A549 (cell line): Measurements from ENCODE around the gene ITGA2B. TPM values are rescaled to one million over a fixed set of nuclear protein-coding genes. Genes with fewer than 3 reads are reported as not detected.
"Not testable (repeated sequence)": the region's sequence is repeated elsewhere in the genome, so short reads cannot be mapped to it uniquely, and the experiment has no call there.

Experiments used
- ATAC-seq, 2 experiments: fragments of 200-7000 bp in 1 of 2; fragments of >200 bp in 1 of 2; cut with Nextera tagmentation in 1 of 2; cut with Tn5 transposase in 1 of 2; 3 replicates each; pipeline versions ENCODE4 v1.8.0 to v1.9.1; 2018 to 2020; ENCODE audit warnings: mild to moderate bottlenecking in 1 of 2, moderate library complexity in 1 of 2
- CTCF ChIA-PET: fragments of 300-600 bp; sonication (Branson Sonifier 250); formaldehyde crosslinking; extraction: SDS; loops from one replicate; lab custom pipeline; 2021; ENCODE audit warnings: antibody characterized with exemption, inconsistent platforms; lab: Yijun Ruan, JAX
- POLR2A ChIA-PET: fragments of 350-600 bp; formaldehyde crosslinking; extraction: SDS; loops from one replicate; lab custom pipeline; 2021; ENCODE audit warnings: antibody characterized with exemption, inconsistent platforms; lab: Yijun Ruan, JAX
- DNase-seq, 2 experiments: peaks; one replicate each; pipeline versions ENCODE4 v3.0.0 to v3.0.0-alpha.2; 2011 to 2016; ENCODE audit warnings: low read depth in 1 of 2, low spot score in 1 of 2
- FAIRE-seq: peaks from 2 replicates; lab custom pipeline; 2011; peaks lifted over from hg19 to GRCh38; lab: Jason Lieb, UNC
- H3K27ac ChIP-seq, 2 experiments: fragments of >200 bp; sonication (Bioruptor Twin); formaldehyde crosslinking; 3 replicates each; pipeline ENCODE4 v1.5.1; 2016 to 2017
- H3K4me1 ChIP-seq: fragments of >200 bp; sonication (Bioruptor Twin); formaldehyde crosslinking; 3 replicates; pipeline ENCODE4 v1.6.1; 2016
- H3K4me2 ChIP-seq: fragments of >200 bp; sonication (Bioruptor Twin); formaldehyde crosslinking; 3 replicates; pipeline ENCODE4 v1.6.1; 2016
- H3K4me3 ChIP-seq: fragments of >200 bp; sonication (Bioruptor Twin); formaldehyde crosslinking; 3 replicates; pipeline ENCODE4 v1.5.1; 2016
- H3K9me3 ChIP-seq: fragments of >200 bp; sonication (Bioruptor Twin); formaldehyde crosslinking; 3 replicates; pipeline ENCODE4 v1.6.1; 2016
- CBX2 ChIP-seq: fragments of 200-600 bp; sonication (generic); IDR thresholded peaks from 2 replicates; pipeline ENCODE4 v1.6.1; 2016; ENCODE audit warnings: low read depth, mild to moderate bottlenecking, borderline replicate concordance
- CBX8 ChIP-seq: fragments of 200-600 bp; sonication (generic); IDR thresholded peaks from 2 replicates; pipeline ENCODE4 v1.6.1; 2016
- CEBPB ChIP-seq, 2 experiments: fragments of >200 bp in 1 of 2; sonication (Bioruptor Twin) in 1 of 2; formaldehyde crosslinking in 1 of 2; IDR thresholded peaks; 2 replicates each; pipeline ENCODE4 v1.6.1; 2012 to 2016
- EP300 ChIP-seq, 2 experiments: fragments of >200 bp; sonication (Bioruptor Twin); formaldehyde crosslinking; IDR thresholded peaks; 2 replicates in 1 of 2; 3 replicates in 1 of 2; pipeline ENCODE4 v1.6.1; 2016 to 2017
- ESRRA ChIP-seq: fragments of 150-350 bp; IDR thresholded peaks from 2 replicates; pipeline ENCODE4 v1.6.1; 2014; ENCODE audit warnings: mild to moderate bottlenecking, low read length, borderline replicate concordance
- HOXA7 ChIP-seq: fragments of 250-450 bp; sonication (Bioruptor Pico); IDR thresholded peaks from 2 replicates; pipeline ENCODE4 v1.5.0; 2020; ENCODE audit warnings: mild to moderate bottlenecking, moderate library complexity
- HOXB5 ChIP-seq: fragments of 250-450 bp; sonication (Bioruptor Pico); IDR thresholded peaks from 2 replicates; pipeline ENCODE4 v1.5.0; 2020; ENCODE audit warnings: mild to moderate bottlenecking, moderate library complexity
- JUN ChIP-seq, 2 experiments: fragments of >200 bp; sonication (Bioruptor Twin); formaldehyde crosslinking; IDR thresholded peaks; 2 replicates in 1 of 2; 3 replicates in 1 of 2; pipeline ENCODE4 v1.6.1; 2016 to 2017
- KDM5A ChIP-seq: fragments of 200-600 bp; sonication (generic); IDR thresholded peaks from 2 replicates; pipeline ENCODE4 v1.6.1; 2016; ENCODE audit warnings: antibody characterized with exemption, mild to moderate bottlenecking
- NFE2L2 ChIP-seq: fragments of 150-350 bp; conservative IDR thresholded peaks from 2 replicates; pipeline ENCODE4 v1.6.1; 2014; ENCODE audit warnings: low read length
- NPAS2 ChIP-seq: fragments of 250-450 bp; sonication (Bioruptor Pico); IDR thresholded peaks from 2 replicates; pipeline ENCODE4 v1.8.0; 2022; ENCODE audit warnings: mild to moderate bottlenecking, moderate library complexity, borderline replicate concordance
- PHF8 ChIP-seq: fragments of 200-600 bp; sonication (generic); IDR thresholded peaks from 2 replicates; pipeline ENCODE4 v1.6.1; 2016; ENCODE audit warnings: low read depth, mild to moderate bottlenecking, antibody characterized with exemption, moderate library complexity, borderline replicate concordance
- RCOR1 ChIP-seq: fragments of 150-350 bp; IDR thresholded peaks from 2 replicates; pipeline ENCODE4 v1.6.1; 2014; ENCODE audit warnings: antibody characterized with exemption, low read length, low read depth
- RFX5 ChIP-seq: fragments of 450-650 bp; IDR thresholded peaks from 2 replicates; pipeline ENCODE4 v1.7.1; 2014; ENCODE audit warnings: antibody characterized with exemption, mild to moderate bottlenecking, moderate library complexity
- RNF2 ChIP-seq: fragments of 200-600 bp; sonication (generic); IDR thresholded peaks from 2 replicates; pipeline ENCODE4 v1.6.1; 2016; ENCODE audit warnings: low read depth, mild to moderate bottlenecking, antibody characterized with exemption, moderate library complexity, borderline replicate concordance
- USF2 ChIP-seq: fragments of 450-650 bp; IDR thresholded peaks from 2 replicates; pipeline ENCODE4 v1.6.1; 2014; ENCODE audit warnings: antibody characterized with exemption
- WGBS: methylation state at CpG from one replicate; pipeline ENCODE4 v1.1.6; 2017; ENCODE audit errors: missing lambda C conversion rate; 5-methylcytosine and 5-hydroxymethylcytosine counted together
- polyA plus RNA-seq, 4 experiments: library from polyadenylated mRNA; depleted of rRNA in 3 of 4; stranded (reverse); fragments of >200 nt; fragmentation: RNase III in 1 of 4; extraction: RNeasy Plus Mini Kit Qiagen cat#74134 plus additional on column Dnase treatment in 1 of 4; gene quantifications; 2 replicates in 3 of 4; 3 replicates in 1 of 4; pipeline ENCODE4 v1.2.3, GENCODE V29; 2011 to 2017
- TF ChIP-seq, protein P1 (sequence below): fragments of >200 bp; sonication (Bioruptor Twin); formaldehyde crosslinking; IDR thresholded peaks from 3 replicates; pipeline ENCODE4 v1.6.1; 2016
- TF ChIP-seq, protein P2 (sequence below): fragments of 150-350 bp; IDR thresholded peaks from 2 replicates; pipeline ENCODE4 v1.6.1; 2014; ENCODE audit warnings: low read depth, mild to moderate bottlenecking, low read length
- TF ChIP-seq, protein P3 (sequence below): fragments of 200-600 bp; sonication (generic); IDR thresholded peaks from 2 replicates; pipeline ENCODE4 v1.6.1; 2016; ENCODE audit warnings: antibody characterized with exemption, mild to moderate bottlenecking, moderate library complexity
- TF ChIP-seq, protein P4 (sequence below): IDR thresholded peaks from 2 replicates; pipeline ENCODE4 v1.6.1; 2012

Gene ITGA2B
- polyA plus RNA-seq, 2 of the 4 experiments (the other 2 are of a cell fraction): 1.3 to 4.1 TPM

DNA sequence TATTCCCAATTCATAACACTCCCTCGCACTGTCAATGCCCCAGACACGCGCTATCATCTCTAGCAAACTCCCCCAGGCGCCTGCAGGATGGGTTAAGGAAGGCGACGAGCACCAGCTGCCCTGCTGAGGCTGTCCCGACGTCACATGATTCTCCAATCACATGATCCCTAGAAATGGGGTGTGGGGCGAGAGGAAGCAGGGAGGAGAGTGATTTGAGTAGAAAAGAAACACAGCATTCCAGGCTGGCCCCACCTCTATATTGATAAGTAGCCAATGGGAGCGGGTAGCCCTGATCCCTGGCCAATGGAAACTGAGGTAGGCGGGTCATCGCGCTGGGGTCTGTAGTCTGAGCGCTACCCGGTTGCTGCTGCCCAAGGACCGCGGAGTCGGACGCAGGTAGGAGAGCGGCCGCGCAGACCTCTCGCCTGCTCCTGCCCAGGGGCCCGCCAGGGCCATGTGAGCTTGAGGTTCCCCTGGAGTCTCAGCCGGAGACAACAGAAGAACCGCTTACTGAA lies 44.5 kb downstream of the ITGA2B start, which contains the start of gene GRN (continued):
- TF ChIP-seq, protein P1, sequence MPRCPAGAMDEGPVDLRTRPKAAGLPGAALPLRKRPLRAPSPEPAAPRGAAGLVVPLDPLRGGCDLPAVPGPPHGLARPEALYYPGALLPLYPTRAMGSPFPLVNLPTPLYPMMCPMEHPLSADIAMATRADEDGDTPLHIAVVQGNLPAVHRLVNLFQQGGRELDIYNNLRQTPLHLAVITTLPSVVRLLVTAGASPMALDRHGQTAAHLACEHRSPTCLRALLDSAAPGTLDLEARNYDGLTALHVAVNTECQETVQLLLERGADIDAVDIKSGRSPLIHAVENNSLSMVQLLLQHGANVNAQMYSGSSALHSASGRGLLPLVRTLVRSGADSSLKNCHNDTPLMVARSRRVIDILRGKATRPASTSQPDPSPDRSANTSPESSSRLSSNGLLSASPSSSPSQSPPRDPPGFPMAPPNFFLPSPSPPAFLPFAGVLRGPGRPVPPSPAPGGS: peak; percentile 75; the same call in 2 of the 3 replicates
- TF ChIP-seq JUN (IDR thresholded peaks at IDR 0.05): peak; percentile 14 to 66; a peak in 2 of 5 replicates

DNA sequence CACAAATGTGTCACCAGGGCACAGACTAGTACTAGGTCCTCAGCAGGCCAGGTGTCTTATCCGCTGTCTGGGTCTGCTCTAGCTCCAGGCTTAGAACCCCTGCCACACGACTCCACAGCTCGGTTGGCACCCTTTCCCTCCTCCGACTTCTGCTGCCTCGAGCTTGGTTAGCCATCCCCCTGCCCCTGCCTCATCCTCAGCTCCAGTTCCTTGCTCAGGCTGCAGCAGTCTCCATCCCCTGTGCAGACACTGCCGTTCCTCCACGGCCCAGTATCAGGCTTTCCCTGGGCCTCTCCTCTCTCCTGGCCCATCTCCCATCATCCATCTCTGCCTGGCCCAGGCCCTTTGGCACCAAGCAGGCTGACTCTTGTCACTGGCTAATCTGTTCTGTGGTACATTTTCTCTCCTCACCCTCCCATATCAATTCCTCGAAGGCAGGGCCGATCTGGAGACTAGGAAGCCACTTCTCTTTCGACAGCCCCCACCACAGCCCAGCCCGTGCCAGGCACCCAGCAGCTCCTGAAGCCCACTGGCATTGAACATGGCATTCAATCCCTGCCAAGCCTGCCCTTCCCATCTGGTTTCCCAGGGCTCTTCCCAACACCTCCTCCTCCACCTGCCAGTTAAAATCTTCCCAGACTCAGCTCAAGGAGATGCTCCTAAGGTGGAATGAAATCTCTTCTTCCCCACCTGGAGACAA lies 45.8 kb downstream of the ITGA2B start:
- 56% methylated on average over 11 of the region's 11 CpGs for WGBS
- CTCF ChIA-PET: interaction anchor here (0.7 to 17.9 kb wide), 8 partner anchors 10 to 189 kb away, joined by 3 to 327 read pairs (median 6); partner anchors contain the start of genes FAM171A2 and UBTF
- FAIRE-seq (no peak), ATAC-seq (no peak)
- no peak overlapping the region for H3K27ac ChIP-seq
- no peak overlapping the region for H3K4me3 ChIP-seq
- POLR2A ChIA-PET: no interaction called here
- TF ChIP-seq RNF2: no peak
- no peak for TF ChIP-seq EP300 (IDR thresholded peaks at IDR 0.05)
- TF ChIP-seq, protein P2, sequence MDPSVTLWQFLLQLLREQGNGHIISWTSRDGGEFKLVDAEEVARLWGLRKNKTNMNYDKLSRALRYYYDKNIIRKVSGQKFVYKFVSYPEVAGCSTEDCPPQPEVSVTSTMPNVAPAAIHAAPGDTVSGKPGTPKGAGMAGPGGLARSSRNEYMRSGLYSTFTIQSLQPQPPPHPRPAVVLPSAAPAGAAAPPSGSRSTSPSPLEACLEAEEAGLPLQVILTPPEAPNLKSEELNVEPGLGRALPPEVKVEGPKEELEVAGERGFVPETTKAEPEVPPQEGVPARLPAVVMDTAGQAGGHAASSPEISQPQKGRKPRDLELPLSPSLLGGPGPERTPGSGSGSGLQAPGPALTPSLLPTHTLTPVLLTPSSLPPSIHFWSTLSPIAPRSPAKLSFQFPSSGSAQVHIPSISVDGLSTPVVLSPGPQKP: no peak
- no peak for TF ChIP-seq CBX2
- TF ChIP-seq, protein P3, sequence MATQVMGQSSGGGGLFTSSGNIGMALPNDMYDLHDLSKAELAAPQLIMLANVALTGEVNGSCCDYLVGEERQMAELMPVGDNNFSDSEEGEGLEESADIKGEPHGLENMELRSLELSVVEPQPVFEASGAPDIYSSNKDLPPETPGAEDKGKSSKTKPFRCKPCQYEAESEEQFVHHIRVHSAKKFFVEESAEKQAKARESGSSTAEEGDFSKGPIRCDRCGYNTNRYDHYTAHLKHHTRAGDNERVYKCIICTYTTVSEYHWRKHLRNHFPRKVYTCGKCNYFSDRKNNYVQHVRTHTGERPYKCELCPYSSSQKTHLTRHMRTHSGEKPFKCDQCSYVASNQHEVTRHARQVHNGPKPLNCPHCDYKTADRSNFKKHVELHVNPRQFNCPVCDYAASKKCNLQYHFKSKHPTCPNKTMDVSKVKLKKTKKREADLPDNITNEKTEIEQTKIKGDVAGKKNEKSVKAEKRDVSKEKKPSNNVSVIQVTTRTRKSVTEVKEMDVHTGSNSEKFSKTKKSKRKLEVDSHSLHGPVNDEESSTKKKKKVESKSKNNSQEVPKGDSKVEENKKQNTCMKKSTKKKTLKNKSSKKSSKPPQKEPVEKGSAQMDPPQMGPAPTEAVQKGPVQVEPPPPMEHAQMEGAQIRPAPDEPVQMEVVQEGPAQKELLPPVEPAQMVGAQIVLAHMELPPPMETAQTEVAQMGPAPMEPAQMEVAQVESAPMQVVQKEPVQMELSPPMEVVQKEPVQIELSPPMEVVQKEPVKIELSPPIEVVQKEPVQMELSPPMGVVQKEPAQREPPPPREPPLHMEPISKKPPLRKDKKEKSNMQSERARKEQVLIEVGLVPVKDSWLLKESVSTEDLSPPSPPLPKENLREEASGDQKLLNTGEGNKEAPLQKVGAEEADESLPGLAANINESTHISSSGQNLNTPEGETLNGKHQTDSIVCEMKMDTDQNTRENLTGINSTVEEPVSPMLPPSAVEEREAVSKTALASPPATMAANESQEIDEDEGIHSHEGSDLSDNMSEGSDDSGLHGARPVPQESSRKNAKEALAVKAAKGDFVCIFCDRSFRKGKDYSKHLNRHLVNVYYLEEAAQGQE: no peak
- no peak for TF ChIP-seq RCOR1
- no peak for TF ChIP-seq NFE2L2
- no peak for TF ChIP-seq NPAS2 (CRISPR knock-in tag)
- TF ChIP-seq HOXB5 (CRISPR knock-in tag): no peak
- no peak for TF ChIP-seq PHF8
- no peak for TF ChIP-seq KDM5A
- TF ChIP-seq, protein P1: no peak
- no peak for TF ChIP-seq USF2
- no peak for TF ChIP-seq JUN (IDR thresholded peaks at IDR 0.05)
- TF ChIP-seq HOXA7 (CRISPR knock-in tag): no peak
- TF ChIP-seq, protein P4, sequence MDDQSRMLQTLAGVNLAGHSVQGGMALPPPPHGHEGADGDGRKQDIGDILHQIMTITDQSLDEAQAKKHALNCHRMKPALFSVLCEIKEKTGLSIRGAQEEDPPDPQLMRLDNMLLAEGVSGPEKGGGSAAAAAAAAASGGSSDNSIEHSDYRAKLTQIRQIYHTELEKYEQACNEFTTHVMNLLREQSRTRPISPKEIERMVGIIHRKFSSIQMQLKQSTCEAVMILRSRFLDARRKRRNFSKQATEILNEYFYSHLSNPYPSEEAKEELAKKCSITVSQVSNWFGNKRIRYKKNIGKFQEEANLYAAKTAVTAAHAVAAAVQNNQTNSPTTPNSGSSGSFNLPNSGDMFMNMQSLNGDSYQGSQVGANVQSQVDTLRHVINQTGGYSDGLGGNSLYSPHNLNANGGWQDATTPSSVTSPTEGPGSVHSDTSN: no peak
- TF ChIP-seq ESRRA: no peak
- no peak for TF ChIP-seq RFX5
- no peak for TF ChIP-seq CBX8
- no peak for TF ChIP-seq CEBPB (IDR thresholded peaks at IDR 0.05)
- TF ChIP-seq, all 56 proteins: peak for 0
- Histone ChIP-seq H3K4me2 (no peak overlapping the region), H3K9me3 (no peaks in the 10 kb centered on the region), H3K4me1 (peaks cover 11% of the 10 kb centered on the region)
- no peak for DNase-seq

- H3K27ac ChIP-seq, H3K4me2 ChIP-seq, H3K4me3 ChIP-seq, FAIRE-seq, H3K9me3 ChIP-seq, DNase-seq, ATAC-seq, POLR2A ChIA-PET, H3K4me1 ChIP-seq: not testable (repeated sequence)
- CTCF ChIA-PET: interaction anchor here (0.7 to 17.9 kb wide), 5 partner anchors 7 to 127 kb away, joined by 3 to 327 read pairs (median 25); partner anchors contain the start of gene FAM171A2
- WGBS: 54% methylated on average over 5 of the region's 5 CpGs
Observed at GRCh38 chr17:44340553-44340952, 48.9 kb downstream of the ITGA2B start.
